Measurements from ENCODE around the gene GRIP2.
A peak's percentile ranks its signal among the peaks of the same experiment; 100 is the strongest.

The GRIP2 gene

DNA sequence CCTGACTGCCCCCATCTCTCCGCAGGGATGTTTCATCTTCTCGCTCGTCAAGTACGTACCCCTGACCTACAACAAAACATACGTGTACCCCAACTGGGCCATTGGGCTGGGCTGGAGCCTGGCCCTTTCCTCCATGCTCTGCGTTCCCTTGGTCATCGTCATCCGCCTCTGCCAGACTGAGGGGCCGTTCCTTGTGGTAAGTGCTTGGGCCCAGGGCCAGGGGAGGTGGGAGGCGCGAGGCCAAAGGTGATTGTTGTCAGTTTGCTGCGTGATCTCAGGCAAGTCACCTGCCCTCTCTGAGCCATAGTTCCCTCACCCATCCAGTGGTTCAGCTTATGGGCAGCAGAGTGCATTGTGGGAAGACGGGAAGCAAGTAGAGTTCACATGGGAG is 58.5 kb downstream of the GRIP2 start:
- no peak for DNase-seq

DNA sequence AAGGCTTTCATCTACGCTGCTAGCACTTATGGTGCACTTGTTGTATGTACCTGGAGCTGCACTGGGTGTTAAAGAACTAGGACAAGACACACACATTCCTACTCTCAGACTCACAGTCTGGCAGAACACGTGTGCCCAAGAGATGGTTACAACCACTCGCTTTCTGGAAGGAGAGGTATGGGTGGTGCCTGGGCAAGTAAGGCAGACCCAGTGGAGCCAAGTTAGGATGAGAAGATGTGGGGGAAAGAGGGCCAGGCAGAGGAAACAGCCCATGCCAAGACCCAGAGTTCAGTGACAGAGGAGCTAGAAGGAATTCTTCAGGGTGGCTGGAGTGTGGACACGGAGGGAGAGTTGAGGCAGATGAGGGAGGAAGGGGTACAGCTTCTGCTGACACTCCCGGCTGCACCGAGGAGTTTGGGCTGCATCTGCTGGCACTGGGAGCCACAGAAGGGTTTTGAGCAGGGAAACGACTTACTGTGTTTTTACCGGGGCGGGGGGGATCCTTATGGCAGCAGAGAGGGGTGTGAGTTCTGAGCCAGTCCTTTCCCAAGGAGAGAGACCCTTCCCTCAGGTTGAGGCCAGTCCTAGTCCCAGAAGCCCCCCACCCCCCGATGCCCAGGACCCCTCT is 59.0 kb downstream of the GRIP2 start:
- DNase-seq = no peak

DNA sequence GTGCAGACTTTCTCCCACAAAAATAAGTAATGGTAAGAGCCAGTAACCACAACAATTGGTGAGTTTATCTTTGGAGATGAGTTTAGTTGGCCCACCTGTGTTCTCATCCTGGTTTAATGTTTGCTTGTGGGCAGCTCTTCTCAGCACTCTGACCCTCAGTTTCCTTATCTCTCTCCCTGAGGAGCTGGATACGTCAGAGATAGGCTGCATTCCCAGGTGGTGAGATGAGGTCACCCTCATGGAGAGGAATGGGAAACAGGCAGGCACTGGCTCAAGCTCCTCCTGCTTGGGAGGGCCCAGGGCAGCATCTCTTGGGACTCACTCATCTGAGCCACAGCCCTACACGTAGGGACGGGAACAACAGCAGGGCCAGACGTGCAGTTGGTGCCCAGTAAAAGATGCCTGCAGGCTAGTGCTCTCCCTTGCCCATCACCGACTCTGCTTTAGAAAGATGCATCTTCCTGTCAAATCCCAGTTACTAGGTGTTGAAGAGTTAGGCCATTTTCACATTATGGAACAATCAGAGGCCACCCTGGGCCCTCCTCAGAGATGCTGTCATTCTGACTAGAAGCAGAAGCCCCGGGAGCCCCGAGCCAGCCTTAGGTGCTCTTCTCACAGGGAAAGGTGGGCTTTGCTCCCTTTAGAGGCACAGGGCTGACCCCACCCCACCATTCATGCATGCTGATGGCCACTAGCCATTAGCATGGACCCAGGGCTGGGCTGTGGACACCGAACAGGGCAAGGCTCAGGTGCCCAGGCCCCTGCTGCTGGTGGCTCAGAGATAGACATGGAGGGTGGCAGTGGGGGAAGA is 59.7 kb downstream of the GRIP2 start:
- no peak for DNase-seq

DNA sequence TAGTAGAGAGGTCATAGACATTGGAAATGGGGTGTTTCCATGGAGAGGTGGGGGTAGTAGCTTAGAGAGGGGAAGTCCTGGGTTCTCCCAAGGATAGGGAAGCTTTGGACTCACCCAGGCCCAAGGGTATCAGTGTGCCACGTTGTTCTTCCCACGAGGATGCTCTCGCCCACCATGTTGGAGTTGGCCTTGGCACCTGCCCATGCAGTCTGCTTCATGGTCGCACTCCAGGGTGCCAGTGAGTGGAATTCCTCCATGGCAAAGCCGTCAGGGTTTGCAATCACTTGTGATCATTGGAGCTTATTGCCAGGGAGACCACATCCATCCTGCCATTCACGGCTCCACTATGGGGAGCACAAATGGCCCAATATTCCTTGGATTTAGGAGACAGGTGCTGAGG is 60.6 kb downstream of the GRIP2 start:
- DNase-seq = no peak

DNA sequence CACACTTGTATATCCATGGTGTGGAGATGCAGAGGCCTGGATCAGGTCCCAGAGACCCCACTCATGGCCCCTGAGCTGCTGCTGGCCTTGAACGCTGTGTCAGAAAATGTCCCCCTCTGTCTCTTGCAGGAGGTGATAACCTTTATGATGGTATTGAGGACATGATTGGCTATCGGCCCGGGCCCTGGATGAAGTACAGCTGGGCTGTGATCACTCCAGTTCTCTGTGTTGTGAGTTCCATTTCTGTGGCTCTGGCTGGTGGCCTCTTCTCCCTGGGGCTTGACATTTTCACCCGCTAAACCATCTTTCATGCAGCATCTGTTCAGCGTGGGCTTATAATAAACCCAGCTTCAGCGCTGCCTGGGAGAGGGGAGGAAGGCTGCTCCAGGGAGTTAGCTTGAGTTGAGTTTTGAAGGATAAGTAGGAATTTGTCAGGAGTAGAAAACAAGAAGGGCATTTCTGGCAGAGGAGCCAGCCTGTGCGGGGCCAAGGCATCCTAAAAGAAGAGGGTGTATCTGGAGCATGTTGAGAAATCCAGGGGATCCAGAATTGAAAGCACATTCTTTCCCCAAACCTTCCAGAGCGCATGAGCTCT is 61.1 kb downstream of the GRIP2 start:
- DNase-seq = no peak

DNA sequence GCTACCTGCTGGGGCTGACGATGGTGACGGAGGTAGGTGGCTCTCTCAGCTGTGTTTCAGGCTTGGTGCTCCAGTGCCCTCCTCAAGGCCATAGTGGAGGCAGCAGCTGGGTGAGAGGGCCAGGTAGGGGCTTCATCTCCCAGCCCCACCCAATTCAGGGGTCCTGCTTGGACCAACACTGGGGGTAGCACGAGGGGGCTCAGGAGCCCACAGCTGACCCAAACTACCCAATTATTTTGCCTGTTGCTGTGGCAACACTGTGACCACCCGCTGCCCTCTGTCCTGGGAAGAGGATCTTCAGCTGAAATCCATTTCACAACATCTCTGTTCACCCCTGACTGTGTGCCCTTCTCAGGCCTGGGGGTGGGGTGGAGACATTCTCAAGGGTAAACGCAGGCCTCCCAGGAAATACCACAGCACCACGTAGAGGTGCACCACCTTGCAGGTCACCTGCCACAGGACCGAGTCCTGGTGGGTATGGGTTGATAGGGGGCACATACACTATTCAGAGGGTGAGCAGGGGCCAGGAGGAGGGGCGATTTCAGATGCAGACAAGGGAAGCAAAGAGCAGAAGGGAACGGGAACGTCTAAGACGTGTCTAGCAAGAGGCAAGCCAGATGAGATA is 62.7 kb downstream of the GRIP2 start:
- DNase-seq = no peak

DNA sequence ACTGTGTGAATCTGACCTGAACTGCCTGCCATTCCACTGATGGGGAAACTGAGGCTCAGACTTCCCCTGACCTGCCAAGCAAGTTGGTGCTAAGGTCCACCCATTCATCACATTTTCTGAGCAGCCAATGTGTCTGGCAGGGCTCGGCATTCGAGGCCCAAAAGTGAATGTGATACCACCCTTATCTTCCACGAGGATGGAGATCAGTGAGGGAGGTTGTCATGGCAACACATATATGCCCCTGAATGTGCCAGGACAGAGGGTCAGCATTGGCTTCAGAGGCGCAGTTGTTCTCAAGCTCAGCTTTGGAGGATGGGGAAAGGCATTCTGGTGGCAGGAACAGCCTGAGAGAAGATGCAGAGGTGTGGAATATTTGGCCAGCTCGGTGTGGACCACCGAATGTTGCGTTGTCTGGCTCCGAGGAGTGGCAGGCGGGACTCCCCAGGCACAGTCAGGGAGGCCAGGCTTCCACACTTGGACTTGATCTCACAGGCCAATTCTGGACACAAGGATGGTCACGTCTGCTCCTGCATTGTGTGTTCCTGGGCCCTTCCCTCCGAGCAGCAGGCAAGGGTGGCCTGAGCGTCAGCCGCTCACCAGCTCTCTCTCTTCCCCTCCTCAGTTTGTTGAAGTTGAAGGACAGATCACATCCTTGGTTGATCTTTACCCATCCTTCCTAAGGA is 63.4 kb downstream of the GRIP2 start:
- no peak for DNase-seq

DNA sequence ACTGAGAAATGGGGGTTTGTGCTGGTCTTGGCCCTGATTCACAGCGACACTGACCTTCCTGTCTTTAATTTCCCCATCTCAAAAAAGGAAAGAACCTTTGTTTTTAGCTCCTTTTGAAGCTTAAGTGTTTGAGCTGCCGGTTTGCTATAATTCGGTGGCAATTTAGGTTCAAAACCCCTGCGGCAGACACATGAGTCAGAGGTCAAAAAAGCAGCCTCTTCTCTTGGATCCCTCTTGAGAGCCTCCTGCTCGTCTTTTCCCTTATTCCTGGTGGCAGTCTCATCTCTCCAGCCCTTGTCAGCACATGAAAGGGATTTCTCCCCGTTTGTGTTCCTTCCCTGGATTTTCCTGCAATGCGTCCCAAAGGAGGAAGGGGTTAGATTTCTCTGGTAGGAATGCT is 64.5 kb downstream of the GRIP2 start:
- no peak for DNase-seq

DNA sequence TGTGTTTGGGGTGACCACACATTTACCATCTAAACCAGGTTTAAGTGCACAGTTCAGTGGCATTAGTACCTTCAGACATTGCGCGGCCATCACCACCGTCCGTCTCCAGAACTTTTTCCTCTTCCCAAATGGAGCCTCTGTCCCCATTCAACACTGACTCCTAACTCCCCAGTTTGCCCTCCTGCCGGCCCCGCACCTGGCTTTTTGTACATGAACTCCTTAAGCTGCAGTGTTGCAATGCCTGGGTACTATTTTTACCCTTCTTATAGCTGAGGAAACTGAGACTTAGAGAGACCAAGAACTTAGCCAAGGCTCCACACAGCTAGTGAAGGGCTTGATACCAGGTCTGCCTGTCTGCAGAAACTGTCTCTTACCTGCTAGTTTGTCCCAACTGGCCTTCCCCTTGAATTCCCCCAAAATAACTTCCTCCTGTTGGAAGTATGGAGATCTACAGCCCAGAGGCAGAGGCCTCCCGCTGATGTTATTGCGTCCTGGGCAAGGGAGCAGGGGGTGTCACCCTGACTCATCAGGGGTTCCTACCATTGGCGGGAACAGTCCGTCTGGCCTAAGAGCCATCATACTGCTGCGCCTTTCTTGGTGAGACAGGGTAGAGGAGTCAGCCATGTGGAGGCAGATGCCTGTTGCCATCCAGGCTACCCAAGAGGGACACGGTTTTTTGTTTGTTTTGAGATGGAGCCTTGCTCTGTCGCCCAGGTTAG is 65.6 kb downstream of the GRIP2 start:
- no peak for DNase-seq

DNA sequence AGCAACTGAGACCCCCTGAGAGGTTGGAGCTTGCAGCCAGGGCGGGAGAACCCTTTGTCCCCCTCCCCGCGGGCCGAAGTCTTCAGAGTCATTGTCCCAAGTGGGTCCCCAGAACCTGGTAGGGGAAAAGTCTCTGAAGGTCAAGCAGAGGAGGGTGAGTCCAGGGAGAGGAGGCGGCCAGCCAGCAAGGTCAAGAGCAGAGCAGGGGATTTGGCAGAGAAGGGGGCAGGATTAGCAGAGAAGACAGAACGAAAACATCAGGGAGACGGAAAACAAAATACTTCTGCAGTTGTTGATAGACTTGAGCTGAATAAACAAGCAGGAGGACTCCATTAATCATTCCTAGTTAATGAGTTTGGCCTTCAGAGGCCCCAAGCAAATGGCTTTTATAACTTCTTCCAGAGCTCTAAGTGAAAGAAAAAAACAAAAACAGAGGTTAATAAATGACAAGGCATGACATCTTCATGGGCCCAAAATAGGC is 66.7 kb downstream of the GRIP2 start:
- no peak for DNase-seq

DNA sequence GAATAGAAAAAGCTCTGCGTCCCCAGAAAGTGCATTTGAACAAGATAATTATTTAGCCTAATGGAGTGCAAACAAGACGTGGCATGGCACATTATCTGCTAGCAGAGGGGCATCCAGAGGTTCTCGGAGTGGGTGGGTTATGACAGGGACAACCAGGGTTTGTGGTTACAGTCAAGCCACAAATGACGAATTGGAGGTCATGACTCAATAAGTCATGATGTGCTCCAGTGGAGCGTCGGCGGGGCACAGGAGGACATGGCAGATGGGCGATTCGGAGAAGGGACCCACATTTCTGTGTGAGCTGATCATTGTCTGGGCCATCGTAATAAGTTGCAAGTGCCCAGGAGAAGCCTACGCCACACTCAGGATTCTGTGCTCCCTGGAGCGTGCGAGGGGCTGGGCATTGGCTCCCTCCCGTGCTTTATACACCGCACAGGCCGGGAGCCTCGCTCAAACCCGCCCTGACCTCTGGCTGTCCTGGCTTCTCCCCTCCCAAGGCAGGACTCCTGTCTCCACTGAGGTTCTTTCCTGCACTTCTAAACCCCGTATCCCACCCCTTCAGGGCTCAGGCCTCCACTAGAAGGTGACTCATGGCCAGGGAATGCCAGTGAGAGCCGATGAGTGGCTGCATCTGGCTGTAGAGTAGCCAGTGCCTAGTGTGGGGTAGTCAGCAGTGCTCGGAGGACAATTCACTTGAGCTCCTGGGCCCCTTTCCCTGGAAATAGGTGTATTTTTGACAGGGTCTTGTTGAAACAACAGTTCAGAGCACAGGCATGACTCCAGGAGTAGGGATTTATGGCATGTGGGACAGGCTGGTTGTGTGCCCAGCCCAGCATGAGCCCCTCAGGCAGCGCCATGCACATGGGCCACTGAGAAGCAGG is 67.4 kb downstream of the GRIP2 start:
- no peak for DNase-seq

DNA sequence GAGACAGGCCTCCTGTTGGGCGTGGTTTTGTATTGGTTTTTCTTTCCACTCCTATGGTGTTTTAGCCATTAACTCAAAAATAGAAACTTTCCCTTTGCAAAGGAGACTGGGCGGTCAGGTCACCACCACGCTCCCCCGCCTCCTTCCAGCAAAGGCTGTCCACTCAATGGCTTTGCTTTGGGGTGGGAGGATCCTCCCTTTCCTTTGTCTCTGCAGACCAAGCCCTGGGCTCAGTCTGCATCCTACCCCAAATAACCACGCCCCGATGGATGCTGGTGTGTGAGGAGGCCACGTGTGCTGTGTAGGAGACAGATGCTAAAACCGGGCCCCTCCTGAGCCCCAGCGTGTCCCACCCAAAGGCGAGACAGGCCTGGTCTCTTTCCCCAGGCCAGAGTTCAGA is 68.5 kb downstream of the GRIP2 start:
- no peak for DNase-seq

DNA sequence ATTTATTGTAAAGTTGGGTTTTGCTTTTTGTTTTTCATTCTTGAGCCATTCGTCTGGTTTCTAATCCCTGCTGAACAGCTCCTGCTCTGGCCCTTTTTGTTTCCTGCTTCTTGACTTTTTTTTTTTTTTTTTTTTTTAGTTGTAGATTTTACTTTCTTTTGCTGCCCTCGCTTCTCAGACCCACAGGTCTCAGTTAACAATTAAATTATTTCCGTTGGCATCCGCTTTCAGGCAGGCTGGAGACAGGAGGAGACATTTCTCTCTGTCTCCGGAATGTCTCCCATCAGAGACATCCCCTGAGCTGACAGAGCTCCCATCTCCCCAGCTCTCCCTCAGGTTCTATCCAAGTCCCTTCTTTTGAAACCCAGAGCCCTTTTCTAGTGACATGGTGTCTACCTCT is 69.1 kb downstream of the GRIP2 start:
- DNase-seq = no peak

DNA sequence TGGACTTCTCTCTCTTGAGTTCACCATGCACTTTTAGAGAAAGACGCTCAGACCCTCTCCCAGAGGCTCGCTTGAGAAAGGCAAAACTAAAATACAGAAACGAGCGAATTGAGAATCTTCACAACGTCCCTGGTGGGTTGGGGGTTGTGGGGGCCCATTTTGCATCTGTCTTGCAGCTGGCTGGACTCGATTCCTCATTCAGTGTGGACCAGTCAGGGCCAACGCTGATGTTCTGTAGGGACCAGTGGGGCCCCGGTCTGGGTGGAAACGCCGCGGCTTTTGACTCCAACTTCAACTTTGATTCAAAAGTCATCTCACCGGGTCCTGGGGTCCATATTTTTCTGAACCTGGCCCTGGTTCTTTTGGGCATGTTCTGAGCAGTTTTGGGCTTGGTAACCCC is 69.7 kb downstream of the GRIP2 start:
- DNase-seq = no peak

DNA sequence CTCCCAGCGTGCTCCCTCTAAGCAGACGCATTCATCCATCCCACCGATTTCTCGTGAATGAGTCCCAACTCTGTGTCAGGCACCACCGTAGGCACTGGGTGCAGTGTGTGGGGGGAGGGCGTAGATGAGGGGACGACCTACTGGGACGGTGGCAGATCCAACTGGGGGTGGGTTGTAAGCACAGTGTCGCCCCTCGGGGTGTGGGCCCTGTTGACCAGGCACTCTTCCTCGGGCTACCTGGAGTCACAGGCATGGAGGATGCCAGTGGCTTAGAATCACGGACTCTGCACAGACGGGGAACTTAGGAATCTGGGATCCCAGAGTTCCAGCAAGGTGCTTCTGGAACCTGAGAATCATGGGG is 71.5 kb downstream of the GRIP2 start:
- DNase-seq = no peak

DNA sequence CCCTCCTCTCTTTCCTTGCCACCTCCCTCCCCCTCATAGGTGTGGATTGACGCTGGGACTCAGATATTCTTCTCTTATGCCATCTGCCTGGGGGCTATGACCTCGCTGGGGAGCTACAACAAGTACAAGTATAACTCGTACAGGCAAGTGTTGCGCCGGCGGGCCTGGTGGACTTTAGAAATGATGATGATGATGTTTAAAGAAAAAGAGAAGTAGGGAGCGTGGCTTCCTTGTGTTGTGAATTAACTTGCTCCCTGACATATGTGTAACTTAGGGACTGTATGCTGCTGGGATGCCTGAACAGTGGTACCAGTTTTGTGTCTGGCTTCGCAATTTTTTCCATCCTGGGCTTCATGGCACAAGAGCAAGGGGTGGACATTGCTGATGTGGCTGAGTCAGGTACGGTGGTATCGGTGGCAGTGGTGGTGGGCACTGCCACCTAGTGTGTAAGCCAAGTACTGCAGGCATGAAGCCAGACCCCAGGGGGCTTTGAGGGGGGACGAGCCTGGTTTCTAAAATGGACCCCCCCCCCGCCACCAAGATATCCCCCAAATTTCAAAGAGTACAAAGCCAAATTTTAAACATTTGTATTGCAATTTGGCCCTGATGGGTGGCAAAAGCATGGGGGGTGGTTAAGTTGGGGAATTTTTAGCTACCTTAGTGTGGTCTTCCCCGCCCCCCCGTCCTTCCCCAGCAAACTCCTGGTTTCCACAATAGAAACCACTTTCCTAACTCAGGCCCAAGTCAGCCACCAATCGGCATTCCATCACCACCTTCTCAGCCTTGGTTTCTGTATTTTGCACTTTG is 72.1 kb downstream of the GRIP2 start:
- peak in 1 of 2 experiments; percentile 50 for DNase-seq

DNA sequence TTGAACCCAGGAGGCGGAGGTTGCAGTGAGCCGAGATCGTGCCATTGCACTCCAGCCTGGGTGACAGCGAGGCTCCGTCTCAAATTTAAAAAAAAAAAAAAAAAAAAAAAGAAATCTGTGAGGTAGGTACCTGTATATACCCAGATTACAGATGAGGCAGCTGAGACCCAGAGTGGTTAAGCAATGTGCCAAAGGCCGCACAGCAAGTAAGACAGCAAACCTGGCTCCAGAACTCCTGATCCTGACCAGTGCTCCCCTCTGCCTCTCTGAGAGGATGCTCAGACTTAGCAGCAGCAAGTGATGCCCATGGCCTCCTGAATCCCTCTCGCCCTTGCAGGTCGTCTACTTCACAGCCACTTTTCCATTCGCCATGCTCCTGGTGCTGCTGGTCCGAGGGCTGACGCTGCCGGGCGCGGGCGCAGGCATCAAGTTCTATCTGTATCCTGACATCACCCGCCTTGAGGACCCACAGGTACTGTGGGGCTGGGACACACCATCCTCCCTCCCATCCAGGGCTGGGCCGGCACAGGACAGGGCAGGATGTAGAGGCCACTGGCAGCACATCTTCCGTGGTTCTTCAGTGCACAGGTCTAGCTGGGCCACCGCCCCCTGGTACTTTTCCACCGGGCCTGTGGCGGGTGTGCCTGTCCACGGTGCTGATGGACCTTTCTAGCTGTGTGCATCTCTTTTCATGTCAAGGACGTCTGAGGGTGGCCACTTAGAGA is 73.8 kb downstream of the GRIP2 start:
- DNase-seq = no peak

DNA sequence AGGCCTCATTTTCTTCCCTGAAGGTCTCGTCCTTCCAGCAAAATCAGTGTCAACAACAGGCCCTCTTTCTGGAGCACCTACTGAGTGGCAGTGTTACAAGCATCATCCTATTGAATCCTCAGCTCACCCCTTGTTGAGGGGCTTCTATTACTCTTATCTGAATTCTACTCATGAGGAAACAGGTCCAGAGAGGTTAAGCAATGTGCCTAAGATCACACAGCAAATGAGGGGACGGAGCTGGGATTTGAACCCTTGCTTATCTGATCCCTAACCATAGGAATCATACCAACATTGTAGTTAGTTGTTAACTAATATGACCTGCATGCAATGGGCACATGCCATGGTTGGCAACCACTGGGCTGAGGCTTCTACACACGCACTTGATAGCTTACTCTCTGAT is 74.7 kb downstream of the GRIP2 start:
- DNase-seq = no peak

DNA sequence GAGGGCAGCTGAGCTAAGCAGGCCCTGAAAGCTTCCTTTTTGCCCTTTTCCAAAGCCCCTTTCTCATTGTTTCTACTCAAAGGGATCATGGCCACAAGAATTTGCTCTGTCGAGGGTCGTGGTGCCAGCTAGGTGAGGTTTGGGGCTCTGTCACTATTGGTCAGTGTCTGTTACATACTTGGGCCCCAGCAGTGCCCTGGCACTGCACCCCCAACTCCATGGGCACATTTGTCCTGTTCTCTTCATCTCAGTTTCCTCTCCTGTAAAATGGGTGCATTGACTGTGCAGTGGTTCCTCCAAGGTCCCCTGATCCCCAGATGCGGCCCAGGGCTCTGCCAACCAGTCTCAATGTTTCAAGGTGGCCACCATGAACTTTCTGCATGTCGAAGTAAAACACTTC is 75.6 kb downstream of the GRIP2 start:
- no peak for DNase-seq

DNA sequence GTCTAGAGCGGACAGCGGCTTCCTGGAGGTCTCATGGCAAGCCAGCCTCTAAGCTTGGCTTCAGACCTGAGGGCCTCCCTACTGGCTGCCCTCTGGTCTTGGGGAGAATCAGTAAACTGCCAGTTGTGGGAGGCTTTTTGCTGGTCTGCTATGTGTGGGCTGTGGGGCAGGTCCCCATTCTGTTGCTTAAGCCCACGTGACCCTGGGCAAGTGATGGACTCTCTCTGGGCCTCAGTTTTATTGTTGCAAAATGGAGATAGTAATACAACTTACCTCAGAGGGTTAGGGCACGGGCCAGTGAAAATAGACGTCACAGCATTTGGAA is 76.0 kb downstream of the GRIP2 start:
- no peak for DNase-seq

All from NCI-H524 (cell line).